Neural progenitor cell (in vitro differentiated cells): Measurements from ENCODE around the gene NIPSNAP3A. TPM values are rescaled to one million over a fixed set of nuclear protein-coding genes. Genes with fewer than 3 reads are reported as not detected.

Experiments used
- DNase-seq: peaks from one replicate; pipeline ENCODE4 v3.0.0-alpha.2; 2016; ENCODE audit warnings: low spot score
- H2AFZ ChIP-seq: fragments of 200-600 bp; sonication (generic); replicated peaks from 2 replicates; pipeline ENCODE4 v1.6.1; 2016; ENCODE audit warnings: antibody characterized with exemption
- H3F3A ChIP-seq: fragments of 200-600 bp; sonication (generic); 2 replicates; pipeline ENCODE4 v1.6.1; 2016; ENCODE audit warnings: antibody characterized with exemption, low read depth
- H3K27ac ChIP-seq: fragments of 200-600 bp; sonication (generic); 2 replicates; pipeline ENCODE4 v1.5.1; 2016; ENCODE audit warnings: mild to moderate bottlenecking
- H3K27me3 ChIP-seq: fragments of 200-600 bp; sonication (generic); 2 replicates; pipeline ENCODE4 v1.6.1; 2016; ENCODE audit warnings: mild to moderate bottlenecking, moderate library complexity
- H3K36me3 ChIP-seq: fragments of 200-600 bp; sonication (generic); 2 replicates; pipeline ENCODE4 v1.5.1; 2016
- H3K4me1 ChIP-seq: fragments of 200-600 bp; sonication (generic); 2 replicates; pipeline ENCODE4 v1.6.1; 2016; ENCODE audit warnings: mixed run types
- H3K4me2 ChIP-seq: fragments of 200-600 bp; sonication (generic); 2 replicates; pipeline ENCODE4 v1.6.1; 2016
- H3K4me3 ChIP-seq: fragments of 200-600 bp; sonication (generic); 2 replicates; pipeline ENCODE4 v1.5.1; 2016
- H3K79me2 ChIP-seq: fragments of 200-600 bp; sonication (generic); 2 replicates; pipeline ENCODE4 v1.6.1; 2016; ENCODE audit warnings: low read depth
- H3K9ac ChIP-seq: fragments of 200-600 bp; sonication (generic); 2 replicates; pipeline ENCODE4 v1.6.1; 2016
- H3K9me3 ChIP-seq: fragments of 200-600 bp; sonication (generic); 2 replicates; pipeline ENCODE4 v1.5.1; 2016; ENCODE audit warnings: low read depth
- H4K20me1 ChIP-seq: fragments of 200-600 bp; sonication (generic); 2 replicates; pipeline ENCODE4 v1.6.1; 2016; ENCODE audit warnings: low read depth
- H3K27ac Mint-ChIP-seq: 3 replicates; pipeline ENCODE4 v1.8.0; 2021; ENCODE audit warnings: mixed read lengths
- H3K27me3 Mint-ChIP-seq: 2 replicates; pipeline ENCODE4 v1.8.0; 2022; ENCODE audit warnings: low read depth, mild to moderate bottlenecking, inconsistent platforms, moderate library complexity, mixed read lengths; ENCODE audit not compliant: insufficient read depth
- H3K36me3 Mint-ChIP-seq: 3 replicates; pipeline ENCODE4 v1.8.0; 2021; ENCODE audit warnings: mixed read lengths
- H3K4me1 Mint-ChIP-seq: 3 replicates; pipeline ENCODE4 v1.8.0; 2021; ENCODE audit warnings: mixed read lengths
- H3K4me3 Mint-ChIP-seq: 3 replicates; pipeline ENCODE4 v1.8.0; 2021; ENCODE audit warnings: mild to moderate bottlenecking, moderate library complexity, mixed read lengths
- H3K9me3 Mint-ChIP-seq: 3 replicates; pipeline ENCODE4 v1.8.0; 2020; ENCODE audit warnings: mixed read lengths
- EZH2 ChIP-seq: fragments of 200-600 bp; sonication (generic); IDR thresholded peaks from 2 replicates; pipeline ENCODE4 v1.6.1; 2017; ENCODE audit warnings: antibody characterized with exemption, mild to moderate bottlenecking, moderate library complexity
- EZH2phosphoT487 ChIP-seq: fragments of 200-600 bp; sonication (generic); IDR thresholded peaks from 2 replicates; pipeline ENCODE4 v1.6.1; 2017; ENCODE audit warnings: antibody characterized with exemption
- total RNA-seq: library from RNA; depleted of rRNA; stranded (reverse); fragments of >200 nt; gene quantifications from 2 replicates; pipeline ENCODE4 v1.2.3, GENCODE V29; 2015; ENCODE audit warnings: low replicate concordance
- TF ChIP-seq, protein P1 (sequence below): fragments of 200-600 bp; sonication (generic); IDR thresholded peaks from 2 replicates; pipeline ENCODE4 v1.5.1; 2017; ENCODE audit warnings: antibody characterized with exemption, mild to moderate bottlenecking

NIPSNAP3A gene
- total RNA-seq, 1 donor from 2014 or later = 55.3 TPM

DNA sequence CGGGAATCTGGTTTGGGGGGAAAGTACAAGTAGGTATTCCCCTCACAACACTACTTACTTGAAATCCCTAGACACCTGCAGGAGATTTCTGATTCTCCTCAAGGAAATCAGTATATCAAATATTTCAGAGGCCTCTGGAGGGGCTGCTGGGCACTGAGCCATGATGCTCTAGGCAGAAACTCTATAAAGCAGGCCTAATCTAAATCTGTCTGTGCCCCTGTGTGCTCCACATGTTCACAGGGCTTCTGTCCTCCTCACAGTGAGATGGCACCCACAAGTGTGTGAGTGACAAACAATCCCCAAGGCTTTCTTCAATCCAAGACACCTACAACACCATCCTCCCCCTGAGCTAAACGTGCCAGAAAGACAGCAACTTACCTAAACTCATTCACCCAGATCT lies 55.4 kb downstream of the NIPSNAP3A start:
- Histone ChIP-seq H3K4me1 (no peaks in the 10 kb centered on the region), H3K27me3 (no peaks in the 10 kb centered on the region), H3F3A (no peaks in the 10 kb centered on the region), H3K36me3 (no peaks in the 10 kb centered on the region), H3K9ac (no peak overlapping the region), H3K27ac (no peak overlapping the region), H3K4me3 (no peak overlapping the region), H4K20me1 (no peaks in the 10 kb centered on the region), H3K79me2 (no peaks in the 10 kb centered on the region), H3K4me2 (no peak overlapping the region), H2AFZ (no peak overlapping the region), H3K9me3 (no peaks in the 10 kb centered on the region)
- Mint-ChIP-seq H3K4me3 (no peak overlapping the region), H3K36me3 (peaks cover 17% of the 10 kb centered on the region), H3K27ac (no peak overlapping the region), H3K9me3 (no peaks in the 10 kb centered on the region), H3K27me3 (peaks cover 5% of the 10 kb centered on the region), H3K4me1 (no peaks in the 10 kb centered on the region)
- TF ChIP-seq EZH2 (no peak), EZH2phosphoT487 (no peak)
- TF ChIP-seq, protein P1, sequence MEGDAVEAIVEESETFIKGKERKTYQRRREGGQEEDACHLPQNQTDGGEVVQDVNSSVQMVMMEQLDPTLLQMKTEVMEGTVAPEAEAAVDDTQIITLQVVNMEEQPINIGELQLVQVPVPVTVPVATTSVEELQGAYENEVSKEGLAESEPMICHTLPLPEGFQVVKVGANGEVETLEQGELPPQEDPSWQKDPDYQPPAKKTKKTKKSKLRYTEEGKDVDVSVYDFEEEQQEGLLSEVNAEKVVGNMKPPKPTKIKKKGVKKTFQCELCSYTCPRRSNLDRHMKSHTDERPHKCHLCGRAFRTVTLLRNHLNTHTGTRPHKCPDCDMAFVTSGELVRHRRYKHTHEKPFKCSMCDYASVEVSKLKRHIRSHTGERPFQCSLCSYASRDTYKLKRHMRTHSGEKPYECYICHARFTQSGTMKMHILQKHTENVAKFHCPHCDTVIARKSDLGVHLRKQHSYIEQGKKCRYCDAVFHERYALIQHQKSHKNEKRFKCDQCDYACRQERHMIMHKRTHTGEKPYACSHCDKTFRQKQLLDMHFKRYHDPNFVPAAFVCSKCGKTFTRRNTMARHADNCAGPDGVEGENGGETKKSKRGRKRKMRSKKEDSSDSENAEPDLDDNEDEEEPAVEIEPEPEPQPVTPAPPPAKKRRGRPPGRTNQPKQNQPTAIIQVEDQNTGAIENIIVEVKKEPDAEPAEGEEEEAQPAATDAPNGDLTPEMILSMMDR = no peak
- DNase-seq = no peak

DNA sequence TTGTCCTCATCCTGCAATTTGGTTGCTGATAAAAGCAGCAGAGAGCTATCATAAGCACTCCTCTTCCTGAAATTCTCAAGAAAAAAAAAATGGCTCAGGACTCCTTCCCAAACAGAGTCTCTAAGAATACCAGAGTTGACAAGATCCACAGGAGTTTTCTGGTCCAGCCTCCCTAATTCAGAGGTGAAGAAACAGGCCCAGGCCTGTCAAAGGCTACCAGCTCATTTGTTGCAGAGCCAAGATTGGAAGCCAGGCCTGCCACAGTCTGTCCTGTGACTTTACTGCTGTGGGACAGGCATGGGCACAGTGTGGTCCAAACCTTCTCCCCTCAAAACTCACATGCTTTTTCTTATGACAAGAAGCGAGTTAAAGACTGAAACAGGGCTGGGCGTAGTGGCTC lies 58.0 kb downstream of the NIPSNAP3A start:
- no peak for DNase-seq
- no peak overlapping the region for H3K9ac ChIP-seq
- no peaks in the 10 kb centered on the region for H3K4me1 Mint-ChIP-seq

DNA sequence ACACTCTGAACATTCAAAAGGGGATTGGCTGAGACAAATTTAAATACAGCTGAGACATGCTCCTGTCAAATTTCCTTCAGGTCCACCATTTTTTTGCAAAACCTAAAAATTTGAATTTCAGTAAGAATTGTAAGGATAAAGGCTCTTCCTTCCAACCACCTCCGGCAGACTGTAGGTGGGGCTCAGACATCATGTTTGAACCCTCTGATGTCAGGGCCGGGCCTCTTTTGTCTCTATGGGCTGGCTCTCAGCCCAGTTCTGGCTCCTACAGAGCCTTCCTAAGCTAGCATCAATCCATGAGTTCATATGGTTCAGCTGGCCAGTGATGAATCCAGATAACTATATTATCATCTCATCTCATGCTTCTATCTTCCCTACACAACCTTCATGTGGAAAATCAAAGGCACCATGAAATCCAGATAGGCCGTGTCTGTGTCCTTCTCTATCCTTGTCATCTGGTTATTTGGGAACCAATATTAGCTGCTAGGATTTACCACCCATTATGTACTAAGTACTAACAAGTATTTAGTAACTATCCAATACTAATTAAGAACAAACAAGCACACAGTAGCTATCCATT lies 60.6 kb downstream of the NIPSNAP3A start:
- no peak overlapping the region for H3K27ac Mint-ChIP-seq
- H3K36me3 ChIP-seq = no peaks in the 10 kb centered on the region
- H3K27me3 ChIP-seq = no peaks in the 10 kb centered on the region
- TF ChIP-seq, protein P1 = peak; percentile 43
- TF ChIP-seq EZH2phosphoT487 = no peak
- no peaks in the 10 kb centered on the region for H3K4me1 Mint-ChIP-seq
- H3K4me3 Mint-ChIP-seq = no peak overlapping the region
- DNase-seq = peak; percentile 40
- H3K79me2 ChIP-seq = no peaks in the 10 kb centered on the region
- H3K4me3 ChIP-seq = no peak overlapping the region
- no peak overlapping the region for H3K4me2 ChIP-seq
- H3K4me1 ChIP-seq = no peaks in the 10 kb centered on the region
- no peak overlapping the region for H3K27ac ChIP-seq
- H3F3A ChIP-seq = no peaks in the 10 kb centered on the region
- H3K9ac ChIP-seq = no peak overlapping the region
- no peak overlapping the region for H2AFZ ChIP-seq
- H3K27me3 Mint-ChIP-seq = peaks cover 5% of the 10 kb centered on the region
- H3K9me3 Mint-ChIP-seq = no peaks in the 10 kb centered on the region
- no peaks in the 10 kb centered on the region for H3K9me3 ChIP-seq
- H3K36me3 Mint-ChIP-seq = peaks cover 21% of the 10 kb centered on the region
- H4K20me1 ChIP-seq = no peaks in the 10 kb centered on the region

More for the DNA sequence above, 58.0 kb downstream of the NIPSNAP3A start:
- H3K27me3 Mint-ChIP-seq = peaks cover 5% of the 10 kb centered on the region
- H3K27ac Mint-ChIP-seq = no peak overlapping the region
- H3K9me3 Mint-ChIP-seq = no peaks in the 10 kb centered on the region
- H3K4me3 ChIP-seq = no peak overlapping the region
- no peaks in the 10 kb centered on the region for H3K36me3 ChIP-seq
- no peak overlapping the region for H3K27ac ChIP-seq
- no peaks in the 10 kb centered on the region for H3K4me1 ChIP-seq
- H3K27me3 ChIP-seq = no peaks in the 10 kb centered on the region
- peaks cover 16% of the 10 kb centered on the region for H3K36me3 Mint-ChIP-seq
- no peaks in the 10 kb centered on the region for H3F3A ChIP-seq
- no peak for TF ChIP-seq EZH2phosphoT487
- no peak for TF ChIP-seq EZH2
- TF ChIP-seq, protein P1 = no peak
- no peaks in the 10 kb centered on the region for H3K9me3 ChIP-seq
- H3K4me2 ChIP-seq = no peak overlapping the region
- no peaks in the 10 kb centered on the region for H3K79me2 ChIP-seq
- H4K20me1 ChIP-seq = no peaks in the 10 kb centered on the region
- H3K4me3 Mint-ChIP-seq = no peak overlapping the region
- no peak overlapping the region for H2AFZ ChIP-seq

Other genes starting within 250 kb of the NIPSNAP3A start
- gene OR13F1, start 243.4 kb upstream of the NIPSNAP3A start, total RNA-seq = not detected in 2 replicates
- gene OR13C4, start 220.5 kb upstream of the NIPSNAP3A start, total RNA-seq = not detected in 2 replicates
- gene OR13C3, start 210.8 kb upstream of the NIPSNAP3A start, total RNA-seq = not detected in 2 replicates
- gene OR13C8, start 178.5 kb upstream of the NIPSNAP3A start, total RNA-seq = not detected in 2 replicates
- 0.25 TPM in 1 of 2 replicates, not detected in the other for gene OR13C5, start 148.3 kb upstream of the NIPSNAP3A start, total RNA-seq
- gene OR13C2, start 142.1 kb upstream of the NIPSNAP3A start, total RNA-seq = not detected in 2 replicates
- not detected in 2 replicates for gene OR13C9, start 129.5 kb upstream of the NIPSNAP3A start, total RNA-seq
- not detected in 2 replicates for gene OR13D1, start 53.2 kb upstream of the NIPSNAP3A start, total RNA-seq
- 1.3 and 2.1 TPM in 2 replicates for gene NIPSNAP3B, start 16.4 kb downstream of the NIPSNAP3A start, total RNA-seq
- 28.2 and 32.4 TPM in 2 replicates for gene ABCA1, start 180.5 kb downstream of the NIPSNAP3A start, total RNA-seq